ENCODE results near the gene TULP3.
"Not testable (repeated sequence)": the region's sequence is repeated elsewhere in the genome, so short reads cannot be mapped to it uniquely, and the experiment has no call there.

TULP3 gene, protein sequence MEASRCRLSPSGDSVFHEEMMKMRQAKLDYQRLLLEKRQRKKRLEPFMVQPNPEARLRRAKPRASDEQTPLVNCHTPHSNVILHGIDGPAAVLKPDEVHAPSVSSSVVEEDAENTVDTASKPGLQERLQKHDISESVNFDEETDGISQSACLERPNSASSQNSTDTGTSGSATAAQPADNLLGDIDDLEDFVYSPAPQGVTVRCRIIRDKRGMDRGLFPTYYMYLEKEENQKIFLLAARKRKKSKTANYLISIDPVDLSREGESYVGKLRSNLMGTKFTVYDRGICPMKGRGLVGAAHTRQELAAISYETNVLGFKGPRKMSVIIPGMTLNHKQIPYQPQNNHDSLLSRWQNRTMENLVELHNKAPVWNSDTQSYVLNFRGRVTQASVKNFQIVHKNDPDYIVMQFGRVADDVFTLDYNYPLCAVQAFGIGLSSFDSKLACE

GRCh38 chr12:2890388-2891239 is at the start of gene TULP3:
TSS of gene TULP3 (plus strand) at chr12:2890891. CDS start at chr12:2890948, 57 bp downstream.
- DNase-seq (ENCODE audit: low read depth), result peak; percentile 98

- no peak for DNase-seq (ENCODE audit: low read depth)
These were observed 49.5 kb upstream of the TULP3 start for GRCh38 chr12:2841056-2841650.

GRCh38 chr12:2842948-2843347 is 47.7 kb upstream of the TULP3 start:
- DNase-seq (ENCODE audit: low read depth), result no peak

GRCh38 chr12:2844786-2845185 is 45.9 kb upstream of the TULP3 start:
- DNase-seq (ENCODE audit: low read depth), result no peak

DNA sequence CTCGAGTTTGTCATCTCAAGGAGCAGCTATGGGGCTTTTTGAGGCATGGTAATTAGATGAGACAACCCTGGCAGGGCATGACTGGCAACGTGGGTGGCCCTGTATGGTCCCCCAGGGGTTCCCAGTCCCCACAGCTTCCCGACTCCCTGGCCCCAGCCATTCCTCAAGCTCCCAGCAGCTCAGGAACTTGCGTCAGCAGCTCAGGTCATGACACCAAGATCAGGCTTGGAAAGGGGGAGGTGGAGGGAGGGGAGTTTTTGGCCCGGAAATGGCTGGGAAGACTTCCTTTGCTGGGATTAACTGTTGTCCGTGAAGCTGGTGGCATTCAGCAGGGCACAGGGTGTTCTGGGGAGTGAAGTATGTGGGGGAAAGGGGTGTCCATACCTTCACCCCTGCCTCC is 45.4 kb upstream of the TULP3 start:
- DNase-seq (ENCODE audit: low read depth), result no peak

- no peak for DNase-seq (ENCODE audit: low read depth)
These were observed 38.8 kb upstream of the TULP3 start for GRCh38 chr12:2851931-2852330.

DNA sequence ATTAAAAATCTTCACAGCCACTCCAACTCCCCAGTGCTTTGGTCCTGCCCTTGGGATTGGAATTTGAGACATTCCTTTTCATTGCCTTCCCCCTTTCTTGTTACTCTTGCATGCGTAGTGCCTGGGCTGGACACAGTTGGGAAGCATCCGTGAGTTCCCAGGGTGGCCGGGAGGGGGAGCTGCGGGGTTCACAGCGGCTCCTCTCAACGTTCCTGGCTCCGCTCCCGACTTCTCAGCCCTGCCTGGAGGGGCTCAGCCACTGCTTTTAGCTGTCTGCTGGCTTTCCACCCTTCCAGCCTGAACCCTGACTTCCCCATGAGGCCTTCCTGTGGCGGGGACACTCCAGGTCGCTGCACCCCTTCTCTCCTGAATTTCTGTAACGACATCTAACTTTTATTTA is 37.1 kb upstream of the TULP3 start:
- no peak for DNase-seq (ENCODE audit: low read depth)

GRCh38 chr12:2854669-2855453 is 35.8 kb upstream of the TULP3 start:
- DNase-seq (ENCODE audit: low read depth), result no peak

DNA sequence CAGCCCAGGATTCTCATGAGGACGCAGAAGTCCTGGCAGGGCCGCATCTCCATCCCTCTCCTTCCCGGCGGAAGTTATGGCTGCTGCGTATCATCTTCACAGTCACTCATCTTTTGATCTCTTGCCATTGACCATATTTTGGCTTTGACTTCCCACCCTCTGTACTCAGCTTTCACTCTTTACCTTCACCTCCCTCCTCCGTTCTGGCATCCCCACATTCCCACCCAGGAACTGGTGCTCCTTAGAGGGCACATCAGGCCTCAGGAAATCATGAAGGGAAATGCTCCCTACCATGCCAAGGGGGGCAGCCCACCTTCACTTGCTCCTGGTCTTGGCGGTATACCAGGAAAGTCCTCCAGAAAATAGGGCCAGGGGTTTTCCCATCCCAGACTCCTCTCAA is 35.1 kb upstream of the TULP3 start:
- no peak for DNase-seq (ENCODE audit: low read depth)

GRCh38 chr12:2856051-2856450 is 34.6 kb upstream of the TULP3 start:
- DNase-seq (ENCODE audit: low read depth), result no peak

GRCh38 chr12:2857021-2857431 is 33.7 kb upstream of the TULP3 start, which contains the start of gene TEX52:
TSS of gene TEX52 (minus strand) at chr12:2857039. CDS start at chr12:2857026, 13 bp downstream.
- DNase-seq (ENCODE audit: low read depth), result no peak

- DNase-seq (ENCODE audit: low read depth), result no peak
These were observed 33.1 kb upstream of the TULP3 start for GRCh38 chr12:2857576-2857975.

DNA sequence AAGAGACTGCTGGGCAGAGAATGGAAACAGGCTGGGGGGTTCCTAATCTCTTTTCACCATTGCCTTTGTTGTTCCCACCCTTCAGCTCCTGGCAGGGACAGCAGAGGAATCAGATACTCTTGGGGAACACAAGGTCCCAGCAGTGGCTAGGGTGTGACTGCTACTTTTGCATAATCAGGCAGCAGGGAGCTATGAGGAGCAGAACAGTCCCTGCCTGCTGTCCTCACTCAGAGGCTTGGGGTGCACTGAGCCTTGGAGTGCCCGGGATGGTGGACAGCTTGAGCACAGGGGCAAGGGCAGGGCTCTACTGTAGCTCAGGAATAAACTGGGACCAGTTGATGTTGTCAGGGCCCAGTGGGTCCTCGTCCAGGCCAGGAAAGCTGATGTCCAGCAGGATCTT is 32.4 kb upstream of the TULP3 start:
- no peak for DNase-seq (ENCODE audit: low read depth)

DNA sequence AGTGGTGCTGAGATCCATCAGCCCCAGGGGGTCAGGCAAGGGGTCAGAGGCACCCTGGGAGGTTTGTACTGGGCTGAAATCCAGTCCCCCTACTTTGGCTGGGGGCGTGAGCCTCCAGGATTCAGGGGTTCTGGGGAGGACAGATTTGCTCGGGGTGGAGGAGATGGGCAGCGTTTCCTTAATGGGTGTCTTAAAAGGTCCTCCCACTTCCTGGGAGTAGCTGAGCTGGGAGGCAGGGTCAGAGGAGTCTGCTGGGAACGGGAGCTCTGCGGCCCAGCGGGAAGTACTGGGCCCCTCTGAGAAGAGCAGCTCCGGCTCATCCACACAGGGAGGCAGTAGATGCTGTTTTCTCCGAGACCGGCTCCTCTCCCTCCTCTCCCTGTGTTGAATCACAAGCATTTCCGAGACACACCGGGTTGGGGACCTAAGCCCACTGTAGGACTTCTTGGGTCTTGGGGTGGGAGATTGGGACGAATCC is 31.7 kb upstream of the TULP3 start:
- DNase-seq (ENCODE audit: low read depth), result no peak

DNA sequence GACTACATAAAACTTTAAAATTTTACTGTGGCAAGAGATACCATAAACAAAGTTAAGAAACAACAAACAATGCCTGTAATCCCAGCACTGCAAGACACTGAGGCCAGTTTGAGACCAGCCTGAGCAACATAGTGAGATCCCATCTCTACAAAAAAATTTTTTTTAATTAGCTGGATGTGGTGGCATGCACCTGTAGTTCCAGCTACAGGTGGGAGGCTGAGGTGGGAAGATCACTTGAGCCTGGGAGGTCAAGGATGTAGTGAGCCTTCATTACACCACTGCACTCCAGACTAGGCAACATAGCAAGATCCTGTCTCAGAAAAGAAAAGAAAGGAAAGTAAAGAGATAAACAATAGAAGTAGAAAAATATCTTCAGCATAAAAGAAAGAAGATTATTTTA is 30.5 kb upstream of the TULP3 start:
- DNase-seq (ENCODE audit: low read depth), result no peak

DNA sequence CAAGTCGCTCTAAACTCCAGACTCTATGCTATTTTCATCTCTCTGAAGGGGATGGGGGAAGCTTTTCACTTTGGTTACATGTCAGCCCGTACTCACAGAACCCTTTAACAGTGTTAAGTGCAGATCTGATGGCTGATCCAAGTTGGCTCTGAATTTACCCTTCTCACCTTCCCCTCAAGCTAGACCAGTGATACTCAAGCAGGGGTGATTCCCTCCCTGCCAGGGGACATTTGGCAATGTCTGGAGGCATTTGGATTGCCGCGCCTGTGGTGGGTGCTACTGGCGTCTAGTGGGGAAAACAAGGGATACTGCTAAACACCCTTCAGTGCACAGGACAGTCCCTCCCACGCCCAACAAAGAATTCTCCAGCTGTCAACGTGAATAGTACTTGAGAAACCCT is 27.8 kb upstream of the TULP3 start:
- no peak for DNase-seq (ENCODE audit: low read depth)

DNA sequence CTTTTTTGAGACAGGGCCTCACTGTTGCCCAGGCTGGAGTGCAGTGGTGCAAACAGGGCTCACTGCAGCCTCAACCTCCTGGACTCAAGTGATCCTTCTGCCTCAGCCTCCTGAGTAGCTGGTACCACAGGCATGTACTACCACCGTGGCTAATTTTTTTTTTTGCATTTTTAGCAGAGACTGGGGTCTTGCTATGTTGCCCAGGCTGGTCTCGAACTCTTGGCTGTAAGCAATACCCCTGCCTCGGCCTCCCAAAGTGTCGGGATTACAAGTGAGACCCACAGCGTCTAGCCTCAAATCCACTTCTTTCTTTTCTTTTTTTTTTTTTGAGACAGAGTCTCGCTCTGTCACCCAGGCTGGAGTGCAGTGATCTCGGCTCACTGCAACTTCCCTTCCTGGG is 27.3 kb upstream of the TULP3 start:
- DNase-seq (ENCODE audit: low read depth), result not testable (repeated sequence)

- DNase-seq (ENCODE audit: low read depth), result no peak
These were observed 26.5 kb upstream of the TULP3 start for GRCh38 chr12:2864198-2864597.

DNA sequence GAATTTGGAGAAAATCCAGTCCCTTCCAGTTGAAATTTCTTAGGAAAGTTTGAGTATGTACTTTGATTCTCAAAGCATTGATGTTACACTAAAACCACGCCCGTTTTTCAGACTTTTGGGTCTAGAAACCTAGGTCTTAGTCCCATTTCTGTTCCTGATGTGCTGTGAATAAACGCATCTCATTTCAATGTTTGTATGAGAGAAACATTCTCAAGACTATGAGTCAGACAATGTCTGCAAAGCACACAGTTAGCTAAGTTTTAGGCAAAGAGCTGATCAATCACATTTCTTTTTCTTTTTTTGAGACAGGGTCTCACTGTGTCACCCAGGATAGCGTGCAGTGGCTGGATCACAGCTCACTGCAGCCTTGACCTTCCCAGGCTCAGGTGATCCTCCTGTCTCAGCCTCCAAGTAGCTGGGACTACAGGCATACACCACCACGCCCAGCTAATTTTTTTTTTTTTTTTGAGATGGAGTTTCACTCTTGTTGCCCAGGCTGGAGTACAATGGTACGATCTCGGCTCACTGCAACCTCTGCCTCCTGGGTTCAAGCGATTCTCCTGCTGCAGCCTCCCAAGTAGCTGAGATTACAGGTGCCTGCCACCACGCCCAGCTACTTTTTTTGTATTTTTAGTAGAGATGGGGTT is 21.6 kb upstream of the TULP3 start:
- not testable (repeated sequence) for DNase-seq (ENCODE audit: low read depth)

DNA sequence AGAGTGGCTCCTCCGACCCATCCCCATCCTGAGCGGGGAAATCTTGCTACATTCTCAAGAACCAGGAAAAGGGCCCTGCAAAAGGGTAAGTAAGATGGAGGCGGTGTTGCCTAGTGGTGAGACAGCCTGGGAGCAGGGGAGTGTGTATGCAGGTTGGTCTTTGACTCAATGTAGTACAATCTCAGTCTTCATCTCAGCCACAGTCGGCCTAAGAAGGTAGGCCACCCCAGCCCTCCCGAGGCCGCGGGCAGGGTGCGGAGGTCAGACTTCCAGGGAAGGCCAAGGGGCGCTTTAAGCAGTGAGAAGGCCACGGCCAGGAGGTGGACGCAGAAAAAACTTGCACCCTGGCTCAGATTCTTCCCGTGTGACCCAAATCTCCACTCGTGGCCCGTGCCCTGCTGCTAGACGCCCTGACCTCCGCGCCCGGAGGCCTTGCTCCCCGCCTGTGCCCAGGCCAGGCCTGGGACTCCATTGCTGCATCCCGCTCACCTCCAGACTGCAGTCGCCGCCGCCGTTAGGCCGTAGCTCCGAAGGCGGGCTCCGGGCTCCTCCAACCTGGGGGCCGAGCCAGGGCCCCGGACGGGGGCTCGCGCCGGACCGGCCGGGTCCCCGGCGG is 14.2 kb upstream of the TULP3 start:
- DNase-seq (ENCODE audit: low read depth), result no peak

Measured in stimulated activated CD8-positive, alpha-beta memory T cell treated with anti-CD3 and anti-CD28 coated beads, Interleukin-12 subunit alpha, Interleukin-12 subunit beta, amount 100 ng/mL, for 4 hours (primary cell).